ENCODE data around the gene RCOR1.
A peak's percentile ranks its signal among the peaks of the same experiment; 100 is the strongest.

The RCOR1 gene

GRCh38 chr14:102776761-102777710 lies 184.6 kb downstream of the RCOR1 start, which contains the start of gene TRAF3:
TSS of gene TRAF3 (plus strand) at chr14:102777449. CDS start at chr14:102870202, 92,753 bp downstream.
- peak; percentile 65 for DNase-seq (ENCODE audit: low spot score)

DNA sequence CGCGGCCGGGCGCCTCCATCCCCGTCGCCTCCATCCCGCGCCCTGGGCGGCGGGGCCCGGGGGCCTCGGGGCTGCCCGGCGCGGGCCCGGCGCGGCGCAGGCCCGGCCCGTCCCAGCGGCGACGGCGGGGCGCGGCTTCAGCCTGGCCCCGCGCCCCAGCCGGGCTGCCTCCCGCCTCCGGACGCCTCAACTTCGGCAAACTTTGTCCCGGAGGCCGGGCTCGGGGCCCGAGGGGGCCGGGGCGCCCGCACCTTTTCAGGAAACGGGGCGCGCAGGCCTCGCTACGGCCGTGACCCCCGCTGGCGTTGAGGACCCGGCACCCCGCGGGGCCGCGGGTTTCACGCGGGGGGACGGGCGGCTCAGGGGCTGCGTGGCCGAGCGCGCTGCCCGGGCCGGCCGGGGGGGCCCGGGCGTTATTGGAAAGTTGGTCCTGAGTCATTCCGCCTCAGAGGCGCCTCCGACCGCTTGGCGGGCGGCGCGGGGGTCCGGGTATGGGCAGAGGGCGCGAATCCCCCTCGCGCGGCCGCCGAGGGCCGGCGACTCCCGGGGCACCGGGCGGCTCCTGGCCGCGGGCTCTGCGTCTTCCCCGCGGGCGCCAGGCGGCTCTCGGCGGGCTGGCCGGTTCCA lies 185.4 kb downstream of the RCOR1 start:
- DNase-seq (ENCODE audit: low spot score) = no peak

DNA sequence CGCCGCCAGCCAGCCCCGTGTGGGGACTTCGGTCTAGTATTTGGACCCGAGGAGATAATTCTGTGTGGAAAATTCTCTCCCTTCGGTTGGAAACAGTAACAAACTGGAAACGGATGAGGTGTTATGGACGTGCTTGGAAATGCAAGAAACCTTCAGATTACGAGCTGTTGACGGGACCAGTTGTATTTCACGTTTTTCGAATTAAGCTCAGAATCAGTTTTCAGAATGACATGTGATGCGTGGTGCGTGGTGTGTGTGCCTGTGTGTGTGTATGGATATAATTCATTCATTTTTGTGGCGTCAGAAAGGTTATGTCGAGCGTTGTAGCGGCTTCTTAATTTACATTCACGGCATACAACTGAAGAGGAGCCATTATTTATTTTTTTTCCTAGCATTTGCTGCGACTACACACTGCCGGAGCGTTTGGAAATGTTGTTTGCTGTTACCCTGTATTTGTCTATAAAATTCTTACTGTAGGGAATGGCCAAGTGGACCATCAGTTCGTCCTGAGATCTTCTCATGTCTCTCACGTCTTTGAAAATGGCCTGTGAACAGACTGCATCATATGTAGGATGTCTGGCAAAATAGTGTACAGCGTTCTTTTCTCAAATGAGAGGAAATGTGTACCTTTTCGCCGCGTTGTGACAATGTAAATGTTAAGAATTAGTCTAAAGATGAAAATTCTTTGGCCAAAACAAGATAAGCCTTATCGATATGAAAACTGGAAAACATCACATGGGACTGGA lies 186.1 kb downstream of the RCOR1 start:
- peak; percentile 25 for DNase-seq (ENCODE audit: low spot score)

DNA sequence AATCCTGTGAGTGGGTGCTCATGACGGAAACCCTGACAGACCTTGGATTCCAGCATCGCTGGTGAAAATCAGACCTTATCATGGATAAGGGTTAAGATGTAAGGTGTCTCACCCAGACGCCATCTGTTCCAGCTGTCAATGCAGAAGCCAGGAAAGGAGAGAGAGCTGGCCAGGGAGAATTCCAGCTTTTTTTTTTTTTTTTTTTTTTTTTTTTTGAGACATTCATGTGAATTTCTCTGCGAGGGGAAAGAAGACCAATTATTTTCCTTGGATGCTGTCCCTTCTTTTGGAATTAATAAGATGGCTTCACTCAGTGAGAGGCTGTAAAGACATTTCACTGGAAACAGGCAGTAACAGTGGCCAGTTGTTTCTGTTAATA lies 186.6 kb downstream of the RCOR1 start:
- no peak for DNase-seq (ENCODE audit: low spot score)

- DNase-seq (ENCODE audit: low spot score) = no peak
Observed at GRCh38 chr14:102779574-102780315, 187.3 kb downstream of the RCOR1 start.

All from globus pallidus (tissue), 1 donor.